GM21717 (cell line): Measurements from ENCODE around the gene TRMT112.

ENCODE experiments used
- ATAC-seq: cut with Tn5 transposase; IDR thresholded peaks from one replicate; pipeline ENCODE4 v1.9.1; 2021; ENCODE audit warnings: mild to moderate bottlenecking, moderate library complexity; ENCODE audit not compliant: unreplicated experiment

The TRMT112 gene

GRCh38 chr11:64294774-64295173 is 22.6 kb downstream of the TRMT112 start:
- ATAC-seq = no peak

- no peak for ATAC-seq
These were observed 24.7 kb downstream of the TRMT112 start for GRCh38 chr11:64292460-64293254.

- no peak for ATAC-seq
These were observed 25.5 kb downstream of the TRMT112 start for GRCh38 chr11:64291752-64292459.

- no peak for ATAC-seq
These were observed 26.1 kb downstream of the TRMT112 start, which contains the start of gene KCNK4 for GRCh38 chr11:64291262-64291751. Gene KCNK4, plus strand, starts transcription at chr11:64291302. Its CDS starts 1,717 bp downstream, at chr11:64293019.

- no peak for ATAC-seq
These were observed 26.8 kb downstream of the TRMT112 start for GRCh38 chr11:64290352-64291261.

- no peak for ATAC-seq
These were observed 28.3 kb downstream of the TRMT112 start for GRCh38 chr11:64289002-64289564.

- ATAC-seq = no peak
These were observed 29.0 kb downstream of the TRMT112 start for GRCh38 chr11:64288353-64288750.

- no peak for ATAC-seq
These were observed 29.5 kb downstream of the TRMT112 start for GRCh38 chr11:64287676-64288352.

- ATAC-seq = no peak
These were observed 30.6 kb downstream of the TRMT112 start for GRCh38 chr11:64286801-64287159.

GRCh38 chr11:64285885-64286800 is 31.2 kb downstream of the TRMT112 start:
- ATAC-seq = no peak

- peak; percentile 46 for ATAC-seq
These were observed 32.1 kb downstream of the TRMT112 start, which contains the start of gene GPR137 for GRCh38 chr11:64284962-64285884. Gene GPR137, plus strand, starts transcription at chr11:64285848. Its CDS starts 677 bp downstream, at chr11:64286525.

- peak; percentile 72 for ATAC-seq
These were observed 33.1 kb downstream of the TRMT112 start, which contains the start of gene BAD for GRCh38 chr11:64284048-64284961. Gene BAD, minus strand, starts transcription at chr11:64284665. Its CDS starts 297 bp downstream, at chr11:64284368.

- ATAC-seq = no peak
These were observed 34.3 kb downstream of the TRMT112 start for GRCh38 chr11:64283092-64283491.

- ATAC-seq = no peak
These were observed 35.2 kb downstream of the TRMT112 start for GRCh38 chr11:64281957-64282770.

- ATAC-seq = no peak
These were observed 38.7 kb downstream of the TRMT112 start for GRCh38 chr11:64278576-64279190.
